Measurements from ENCODE around the gene ABLIM2. TPM values are rescaled to one million over a fixed set of nuclear protein-coding genes. Genes with fewer than 3 reads are reported as not detected.

Gene ABLIM2
- total and polyA plus RNA-seq, 2 of the 13 experiments (the other 11 are each of a cell fraction or from before 2014, with no cell fraction given), result 0.20 to 0.37 TPM

DNA sequence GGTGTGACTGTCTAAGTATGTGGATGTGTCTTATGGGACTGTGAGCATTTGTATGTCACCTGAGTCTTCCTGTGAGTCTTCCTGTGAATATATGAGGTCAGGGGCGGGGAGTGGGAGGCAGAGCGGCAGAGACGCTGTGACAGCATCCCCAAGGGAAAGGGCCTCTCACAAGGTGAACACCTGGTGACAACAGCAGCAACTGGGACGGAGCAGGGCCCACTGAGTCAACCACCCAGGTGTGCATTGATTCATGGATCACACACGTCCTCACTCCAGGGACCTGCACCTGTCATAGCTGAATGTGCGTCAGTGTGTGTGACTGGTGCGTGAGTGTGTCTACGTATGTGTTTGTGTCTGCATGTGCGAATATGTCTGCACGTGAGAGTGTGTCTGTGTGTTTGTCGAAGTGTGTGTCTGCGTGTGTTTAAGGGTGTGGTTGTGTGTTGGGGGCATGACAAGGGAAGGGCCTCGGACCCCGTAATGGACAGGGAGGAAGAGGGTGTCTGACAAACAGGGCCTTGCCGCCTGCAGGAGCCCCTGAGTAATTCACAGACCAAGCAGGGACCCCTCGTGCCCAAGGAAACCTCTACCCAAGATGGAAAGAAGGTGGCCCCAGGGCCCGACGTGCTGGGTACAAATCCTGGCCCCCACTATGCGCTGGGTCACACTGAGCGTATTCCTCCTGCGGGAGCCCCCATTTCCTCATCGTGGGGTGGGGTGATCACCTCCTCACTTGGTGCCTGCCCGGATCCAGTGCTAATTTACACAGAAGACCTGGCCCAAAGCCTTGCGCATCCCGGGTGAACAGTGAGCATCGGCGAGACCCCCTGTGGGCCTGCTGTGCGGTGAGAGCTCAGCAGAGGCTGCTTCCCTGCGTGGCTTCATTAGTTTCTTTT, 76.7 kb downstream of the ABLIM2 start:
- no peak for DNase-seq (ENCODE audit: low spot score)
- FAIRE-seq, result no peak
- in situ Hi-C loops (cut with HindIII; ENCODE audit: extremely low pct_ligation_motif_present, low pct_unique_long_range_greater_than_20kb), result no loop called here
- Histone ChIP-seq H3K4me3 (replicated peaks in 1 of 3; ENCODE audit: insufficient read depth in 1 of 3, low read depth in 2 of 3, low read length in 3 of 3) (no peak overlapping the region), H3K9ac (ENCODE audit: insufficient read depth, low read depth, low read length) (no peak overlapping the region), H3K27ac (ENCODE audit: extremely low read length, insufficient read depth, low read length) (no peak overlapping the region), H3K9me3 (ENCODE audit: low read length) (no peaks in the 10 kb centered on the region), H2AFZ (ENCODE audit: low read length) (no peak overlapping the region), H3K27me3 (ENCODE audit: control insufficient read depth in 1 of 2, insufficient read depth in 2 of 2, low read length in 2 of 2) (peaks cover 13 to 67% of the 10 kb centered on the region in 2 experiments), H4K20me1 (ENCODE audit: insufficient read depth, low read length) (no peaks in the 10 kb centered on the region), H3K36me3 (replicated peaks in 1 of 2; ENCODE audit: control insufficient read depth in 1 of 2, insufficient read depth in 2 of 2, low read length in 2 of 2) (no peaks in the 10 kb centered on the region), H3K4me2 (ENCODE audit: low read depth, low read length) (no peak overlapping the region), H3K79me2 (ENCODE audit: insufficient read depth, low read length) (no peaks in the 10 kb centered on the region), H3K4me1 (ENCODE audit: insufficient read depth, low read length) (no peaks in the 10 kb centered on the region)
- no TSS peak for BruUV-seq (replicated peaks)
- CTCF ChIA-PET (ENCODE audit: low intra/inter-chr PET ratio, low total read pairs), result no interaction called here
- POLR2A ChIA-PET, result no interaction called here
- 37% methylated on average over 14 of the region's 29 CpGs for WGBS (ENCODE audit: low lambda C conversion rate)
- no peak for ATAC-seq
- no peak for TF ChIP-seq MYNN (CRISPR knock-in tag; IDR thresholded peaks at IDR 0.05; ENCODE audit: low read depth)
- TF ChIP-seq, protein P1, sequence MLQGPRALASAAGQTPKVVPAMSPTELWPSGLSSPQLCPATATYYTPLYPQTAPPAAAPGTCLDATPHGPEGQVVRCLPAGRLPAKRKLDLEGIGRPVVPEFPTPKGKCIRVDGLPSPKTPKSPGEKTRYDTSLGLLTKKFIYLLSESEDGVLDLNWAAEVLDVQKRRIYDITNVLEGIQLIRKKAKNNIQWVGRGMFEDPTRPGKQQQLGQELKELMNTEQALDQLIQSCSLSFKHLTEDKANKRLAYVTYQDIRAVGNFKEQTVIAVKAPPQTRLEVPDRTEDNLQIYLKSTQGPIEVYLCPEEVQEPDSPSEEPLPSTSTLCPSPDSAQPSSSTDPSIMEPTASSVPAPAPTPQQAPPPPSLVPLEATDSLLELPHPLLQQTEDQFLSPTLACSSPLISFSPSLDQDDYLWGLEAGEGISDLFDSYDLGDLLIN (CRISPR knock-in tag; IDR thresholded peaks at IDR 0.05; ENCODE audit: borderline replicate concordance), result no peak
- no peak for TF ChIP-seq TARDBP (CRISPR knock-in tag; IDR thresholded peaks at IDR 0.05)
- TF ChIP-seq HNF4G (IDR thresholded peaks at IDR 0.05; ENCODE audit: borderline replicate concordance, low read depth, low read length), result no peak
- TF ChIP-seq HNF4G (CRISPR knock-in tag; IDR thresholded peaks at IDR 0.05; ENCODE audit: borderline replicate concordance, low read depth), result no peak
- intact Hi-C loops (cut with micrococcal nuclease; ENCODE audit: unreplicated experiment), result no loop called here

DNA sequence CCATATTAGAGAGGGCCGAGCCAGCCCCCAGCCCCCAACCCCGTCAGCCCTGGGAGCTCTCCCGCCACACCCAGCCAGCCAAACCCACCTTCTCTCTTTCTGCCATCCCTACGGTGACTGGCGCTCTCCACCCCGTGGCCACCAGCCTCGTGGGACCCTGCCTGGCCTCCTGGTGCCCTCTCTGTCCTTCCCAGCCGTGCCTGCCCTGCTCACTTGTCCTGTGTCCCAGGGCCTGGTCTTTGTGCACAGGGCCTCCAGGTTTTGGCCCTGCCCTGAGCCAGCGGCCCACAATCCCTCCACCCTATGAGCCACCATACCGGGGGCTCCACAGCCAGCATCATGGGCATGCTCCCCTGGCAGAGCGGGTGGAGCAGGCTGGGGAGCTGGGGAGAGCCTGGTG, 77.4 kb downstream of the ABLIM2 start:
- POLR2A ChIA-PET, result no interaction called here
- FAIRE-seq, result no peak
- H3K9ac ChIP-seq (ENCODE audit: insufficient read depth, low read depth, low read length), result no peak overlapping the region
- in situ Hi-C loops (cut with HindIII; ENCODE audit: extremely low pct_ligation_motif_present, low pct_unique_long_range_greater_than_20kb), result no loop called here
- CTCF ChIA-PET (ENCODE audit: low intra/inter-chr PET ratio, low total read pairs), result no interaction called here
- H2AFZ ChIP-seq (ENCODE audit: low read length), result no peak overlapping the region
- no peaks in the 10 kb centered on the region for H4K20me1 ChIP-seq (ENCODE audit: insufficient read depth, low read length)
- WGBS (ENCODE audit: low lambda C conversion rate), result 27% methylated on average over 7 of the region's 11 CpGs
- ATAC-seq, result no peak
- H3K36me3 ChIP-seq (replicated peaks in 1 of 2; ENCODE audit: control insufficient read depth in 1 of 2, insufficient read depth in 2 of 2, low read length in 2 of 2), result no peaks in the 10 kb centered on the region
- H3K4me2 ChIP-seq (ENCODE audit: low read depth, low read length), result no peak overlapping the region
- no peak overlapping the region for H3K27ac ChIP-seq (ENCODE audit: extremely low read length, insufficient read depth, low read length)
- H3K79me2 ChIP-seq (ENCODE audit: insufficient read depth, low read length), result no peaks in the 10 kb centered on the region
- BruUV-seq (replicated peaks), result no TSS peak
- H3K4me1 ChIP-seq (ENCODE audit: insufficient read depth, low read length), result no peaks in the 10 kb centered on the region
- no peak for DNase-seq (ENCODE audit: low spot score)
- intact Hi-C loops (cut with micrococcal nuclease; ENCODE audit: unreplicated experiment), result no loop called here
- peaks cover 13 to 67% of the 10 kb centered on the region in 2 experiments for H3K27me3 ChIP-seq (ENCODE audit: control insufficient read depth in 1 of 2, insufficient read depth in 2 of 2, low read length in 2 of 2)
- no peak overlapping the region for H3K4me3 ChIP-seq (replicated peaks in 1 of 3; ENCODE audit: insufficient read depth in 1 of 3, low read depth in 2 of 3, low read length in 3 of 3)
- no peaks in the 10 kb centered on the region for H3K9me3 ChIP-seq (ENCODE audit: low read length)
- TF ChIP-seq RERE (CRISPR knock-in tag; IDR thresholded peaks at IDR 0.05; ENCODE audit: low read depth), result no peak
- no peak for TF ChIP-seq ZNF546 (CRISPR knock-in tag; conservative IDR thresholded peaks at IDR 0.05)
- no peak for TF ChIP-seq ZBTB33 (CRISPR knock-in tag; IDR thresholded peaks at IDR 0.05)

All from HepG2 (cell line).